Pancreas (tissue), 10 donors: ENCODE results near the gene FLOT1. TPM values are rescaled to one million over a fixed set of nuclear protein-coding genes. Genes with fewer than 3 reads are reported as not detected.
"Not testable (repeated sequence)": the region's sequence is repeated elsewhere in the genome, so short reads cannot be mapped to it uniquely, and the experiment has no call there.

Experiments
- ATAC-seq, 4 donors: fragments of 200-7000 bp; cut with Tn5 transposase; one replicate each; pipeline versions ENCODE4 v1.8.0 to v1.9.1; 2020; ENCODE audit warnings: mild to moderate bottlenecking in 4 of 4, moderate library complexity in 4 of 4
- DNase-seq, 6 donors: peaks; one replicate each; pipeline ENCODE4 v3.0.0-alpha.2; 2020
- FAIRE-seq: peaks from 2 replicates; lab custom pipeline; 2012; peaks lifted over from hg19 to GRCh38; lab: Jason Lieb, UNC
- H3K27ac ChIP-seq, 4 donors: fragments of 200-600 bp; sonication (generic); 1 replicate in 3 of 4; 2 replicates in 1 of 4; pipeline versions ENCODE4 v1.5.0 to v1.8.0; 2020
- H3K27me3 ChIP-seq, 4 donors: fragments of 200-600 bp; one replicate each; pipeline ENCODE4 v1.8.0; 2021
- H3K36me3 ChIP-seq, 3 donors: fragments of 200-600 bp; sonication (generic) in 1 of 3; one replicate each; pipeline versions ENCODE4 v1.5.0 to v1.8.0; 2020 to 2021
- H3K4me1 ChIP-seq, 3 donors: fragments of 200-600 bp; one replicate each; pipeline ENCODE4 v1.8.0; 2021
- H3K4me3 ChIP-seq, 4 donors: fragments of 200-600 bp; sonication (generic) in 2 of 4; one replicate each; pipeline versions ENCODE4 v1.5.0 to v1.8.0; 2020 to 2021
- H3K9me3 ChIP-seq, 4 donors: fragments of 200-600 bp; one replicate each; pipeline ENCODE4 v1.8.0; 2021
- CTCF ChIP-seq, 4 donors: fragments of 200-600 bp; sonication (generic) in 3 of 4; IDR thresholded peaks; one replicate each; pipeline versions ENCODE4 v1.5.0 to v1.8.0; 2021; ENCODE audit warnings: antibody characterized with exemption in 4 of 4
- WGBS, 2 donors: extraction: QIAGEN DNeasy Blood & Tissue Kit; methylation state at CpG; one replicate each; pipeline ENCODE4 v1.1.7; 2013; 5-methylcytosine and 5-hydroxymethylcytosine counted together
- intact Hi-C, 3 donors: fragments of 100-400 bp; cut with DNase I; formaldehyde crosslinking; loops; one replicate each; pipeline versions ENCODE4 v1.11.1 to v1.14.2; 2022
- polyA plus RNA-seq, 2 donors: library from polyadenylated mRNA; stranded (reverse); fragments of 200-250 nt; gene quantifications; one replicate each; pipeline ENCODE4 v1.2.3, GENCODE V29; 2013
- total RNA-seq, 6 donors: library from RNA; stranded (reverse); fragmentation: NEBNext Ultra II Directional in 4 of 6; extraction: Animal tissue kit (Norgen Biotek cat#: 25700) in 4 of 6; gene quantifications; one replicate each; pipeline versions ENCODE4 v1.2.1 to v1.2.4, GENCODE V29; 2021 to 2023
- donor health status: healthy with polysubstance abuse.
- donor health status: DM: no; HTN: no; CAD: no; lungs with moderate emphysema.
- donor health status: DM: no; HTN: no; CAD: no.
- donor health status: control.
- donor health status: control.
- donor health status: Bipolar disorder and iron deficiency.
- donor health status: DM: yes; HTN: yes; CAD: no.
- donor health status: DM: no; HTN: no; CAD: no.
- donor health status: DM: no; HTN: no; CAD: no.
- donor health status: DM: yes; HTN: yes; CAD: no.

FLOT1 gene
- total and polyA plus RNA-seq, 8 donors, result 45.7 to 151 (median 61.8) TPM

GRCh38 chr6:30761791-30762429 lies 19.4 kb upstream of the FLOT1 start:
- Histone ChIP-seq H3K4me1 (peaks cover 10 to 31% (median 14%) of the 10 kb centered on the region in 3 donors), H3K27ac (peak overlapping the region in 1 of 4 donors; percentile 87), H3K27me3 (no peaks in the 10 kb centered on the region), H3K36me3 (no peaks in the 10 kb centered on the region), H3K4me3 (no peak overlapping the region), H3K9me3 (no peaks in the 10 kb centered on the region)
- DNase-seq, result no peak
- 92 to 97% methylated on average over 4 of the region's 4 CpGs for WGBS, 2 donors
- intact Hi-C loops, result no loop called here
- FAIRE-seq, result no peak
- no peak for TF ChIP-seq CTCF (IDR thresholded peaks at IDR 0.05)
- ATAC-seq, result no peak

- DNase-seq (no peak), FAIRE-seq (no peak), ATAC-seq (no peak)
- Histone ChIP-seq H3K4me1 (peaks cover 10 to 21% (median 14%) of the 10 kb centered on the region in 3 donors), H3K4me3 (no peak overlapping the region), H3K36me3 (no peaks in the 10 kb centered on the region), H3K27ac (peak overlapping the region in 1 of 4 donors; percentile 23), H3K9me3 (no peaks in the 10 kb centered on the region), H3K27me3 (no peaks in the 10 kb centered on the region)
- WGBS, 2 donors, result 76 to 80% methylated on average over 8 of the region's 8 CpGs
- intact Hi-C loops, result no loop called here
- TF ChIP-seq CTCF (IDR thresholded peaks at IDR 0.05), result no peak
Observed at GRCh38 chr6:30760549-30760948, 18.1 kb upstream of the FLOT1 start.

- peak in 2 of 4 donors; percentile 18 to 44 for ATAC-seq
- peak in 1 of 6 donors; percentile 12 for DNase-seq
- Histone ChIP-seq H3K4me1 (peaks cover 10 to 20% (median 14%) of the 10 kb centered on the region in 3 donors), H3K4me3 (no peak overlapping the region), H3K27me3 (no peaks in the 10 kb centered on the region), H3K9me3 (no peaks in the 10 kb centered on the region), H3K27ac (peak overlapping the region in 2 of 4 donors; percentile 23 to 40), H3K36me3 (no peaks in the 10 kb centered on the region)
- intact Hi-C loops, result no loop called here
- TF ChIP-seq CTCF (IDR thresholded peaks at IDR 0.05), result no peak
- no peak for FAIRE-seq
- WGBS, 2 donors, result 89 to 93% methylated on average over 10 of the region's 10 CpGs
Observed at GRCh38 chr6:30759575-30760239, 17.2 kb upstream of the FLOT1 start.

- FAIRE-seq, result no peak
- no peak for TF ChIP-seq CTCF (IDR thresholded peaks at IDR 0.05)
- peaks cover 0 to 3% (median 0%) of the 10 kb centered on the region in 3 donors for H3K4me1 ChIP-seq
- no peaks in the 10 kb centered on the region for H3K9me3 ChIP-seq
- H3K4me3 ChIP-seq, result no peak overlapping the region
- H3K36me3 ChIP-seq, result no peaks in the 10 kb centered on the region
- 62 to 65% methylated on average over 1 of the region's 1 CpG for WGBS, 2 donors
- intact Hi-C loops, result no loop called here
- H3K27me3 ChIP-seq, result no peaks in the 10 kb centered on the region
- no peak for ATAC-seq
- no peak for DNase-seq
- H3K27ac ChIP-seq, result peak overlapping the region in 2 of 4 donors; percentile 25 to 44
Observed at GRCh38 chr6:30757261-30757904, 14.9 kb upstream of the FLOT1 start.

GRCh38 chr6:30756405-30757003 lies 14.0 kb upstream of the FLOT1 start:
- ATAC-seq, H3K27me3 ChIP-seq, intact Hi-C loops, H3K36me3 ChIP-seq, DNase-seq, FAIRE-seq, H3K4me1 ChIP-seq, H3K9me3 ChIP-seq, H3K4me3 ChIP-seq, H3K27ac ChIP-seq: not testable (repeated sequence)
- 84 to 97% methylated on average over 7 of the region's 7 CpGs for WGBS, 2 donors
